ENCODE measurements around the gene TNFSF4.

TNFSF4 gene

DNA sequence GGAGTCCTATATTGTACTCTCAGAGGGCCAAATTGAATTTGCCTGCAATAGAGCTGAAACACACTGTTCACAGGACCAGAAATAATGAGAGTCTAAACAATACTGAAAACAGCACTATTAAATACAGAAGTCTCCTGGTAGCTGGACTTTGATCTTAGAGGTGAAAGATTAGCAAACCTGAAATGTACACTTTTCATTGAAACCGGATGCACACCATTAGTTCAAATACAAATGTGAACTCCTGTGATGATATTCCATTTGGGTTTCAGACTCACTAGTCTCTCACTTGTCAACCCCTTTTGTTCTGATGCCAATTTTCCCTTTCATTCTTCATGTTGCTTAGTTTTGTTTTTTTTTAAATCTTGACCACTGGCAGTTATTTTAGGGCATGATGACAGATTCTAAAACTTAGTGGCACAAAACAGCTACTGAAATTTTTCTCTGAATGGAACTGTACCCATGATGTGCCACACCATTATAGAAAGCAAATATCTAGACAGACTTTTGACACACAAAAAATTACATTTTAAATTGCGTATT is 5.9 kb upstream of the TNFSF4 start:
- Histone ChIP-seq H3K4me3 (ENCODE audit: insufficient read depth, low read depth, low read length) (no peak overlapping the region), H3K4me1 (ENCODE audit: control insufficient read depth, insufficient read depth, low read length) (peaks cover 7% of the 10 kb centered on the region), H3K9me3 (ENCODE audit: control insufficient read depth, low read length) (no peaks in the 10 kb centered on the region), H3K27me3 (ENCODE audit: control insufficient read depth, insufficient read depth, low read length, poor library complexity, severe bottlenecking) (no peaks in the 10 kb centered on the region), H3K36me3 (ENCODE audit: control insufficient read depth, insufficient read depth, low read length) (no peaks in the 10 kb centered on the region), H3K27ac (ENCODE audit: insufficient read depth, low read depth, low read length, poor library complexity, severe bottlenecking) (no peak overlapping the region)
- 97 to 100% methylated on average over 1 of the region's 2 CpGs for WGBS, 2 experiments

DNA sequence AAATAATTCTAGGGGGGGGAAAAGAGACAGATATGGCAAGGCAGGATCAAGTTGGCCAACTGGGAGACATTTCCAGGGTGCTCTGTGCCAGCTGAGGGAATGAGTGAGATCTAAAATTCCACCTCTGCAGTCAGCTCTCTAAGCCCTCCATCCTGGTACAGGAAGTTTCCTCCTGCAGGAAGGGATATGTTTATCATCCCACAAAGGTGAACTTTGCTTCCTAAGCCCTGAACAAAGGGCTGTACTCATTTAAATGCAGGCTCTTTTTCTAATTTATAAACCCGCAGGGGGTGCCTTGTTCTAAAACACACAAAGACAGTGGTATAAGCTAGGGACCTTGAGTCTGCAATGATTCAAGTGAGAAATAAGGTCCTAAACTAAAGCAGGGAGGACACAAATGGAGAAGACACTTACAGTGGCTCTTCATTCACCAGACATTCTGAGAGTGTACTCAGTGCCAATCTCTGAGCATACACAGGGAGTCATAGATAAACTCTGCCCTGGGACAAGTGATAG is 3.6 kb upstream of the TNFSF4 start:
- Histone ChIP-seq H3K27me3 (ENCODE audit: control insufficient read depth, insufficient read depth, low read length, poor library complexity, severe bottlenecking) (no peaks in the 10 kb centered on the region), H3K4me1 (ENCODE audit: control insufficient read depth, insufficient read depth, low read length) (peaks cover 7% of the 10 kb centered on the region), H3K27ac (ENCODE audit: insufficient read depth, low read depth, low read length, poor library complexity, severe bottlenecking) (no peak overlapping the region), H3K4me3 (ENCODE audit: insufficient read depth, low read depth, low read length) (no peak overlapping the region), H3K36me3 (ENCODE audit: control insufficient read depth, insufficient read depth, low read length) (no peaks in the 10 kb centered on the region), H3K9me3 (ENCODE audit: control insufficient read depth, low read length) (no peaks in the 10 kb centered on the region)
- 68 to 86% methylated on average over 1 of the region's 1 CpG for WGBS, 2 experiments

DNA sequence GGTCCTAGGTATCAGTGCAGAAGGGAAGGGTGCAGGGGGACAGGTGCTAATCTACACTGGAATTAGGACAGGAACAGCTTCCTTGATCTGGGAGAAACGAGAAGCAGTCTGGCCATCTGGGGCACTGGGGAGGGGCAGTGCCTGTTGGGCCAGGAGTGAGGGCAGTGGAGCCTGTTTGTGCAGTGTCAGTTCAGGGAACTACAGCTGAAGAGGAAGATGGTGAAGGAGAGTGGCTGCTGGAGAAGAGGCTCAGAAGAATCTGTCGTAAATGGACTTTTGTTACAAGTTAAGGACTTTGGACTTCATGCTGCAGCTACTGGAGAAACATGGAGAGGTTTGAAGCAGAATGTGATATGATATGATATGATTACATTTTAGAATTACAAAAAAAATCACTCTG is 3.2 kb upstream of the TNFSF4 start:
- H3K27me3 ChIP-seq (ENCODE audit: control insufficient read depth, insufficient read depth, low read length, poor library complexity, severe bottlenecking): no peaks in the 10 kb centered on the region
- 81 to 91% methylated on average over 2 of the region's 2 CpGs for WGBS, 2 experiments
- H3K9me3 ChIP-seq (ENCODE audit: control insufficient read depth, low read length): no peaks in the 10 kb centered on the region
- H3K4me1 ChIP-seq (ENCODE audit: control insufficient read depth, insufficient read depth, low read length): peaks cover 7% of the 10 kb centered on the region
- H3K36me3 ChIP-seq (ENCODE audit: control insufficient read depth, insufficient read depth, low read length): no peaks in the 10 kb centered on the region
- no peak overlapping the region for H3K27ac ChIP-seq (ENCODE audit: insufficient read depth, low read depth, low read length, poor library complexity, severe bottlenecking)
- no peak overlapping the region for H3K4me3 ChIP-seq (ENCODE audit: insufficient read depth, low read depth, low read length)

- no peaks in the 10 kb centered on the region for H3K27me3 ChIP-seq (ENCODE audit: control insufficient read depth, insufficient read depth, low read length, poor library complexity, severe bottlenecking)
- no peak overlapping the region for H3K4me3 ChIP-seq (ENCODE audit: insufficient read depth, low read depth, low read length)
- H3K36me3 ChIP-seq (ENCODE audit: control insufficient read depth, insufficient read depth, low read length): no peaks in the 10 kb centered on the region
- peaks cover 7% of the 10 kb centered on the region for H3K4me1 ChIP-seq (ENCODE audit: control insufficient read depth, insufficient read depth, low read length)
- H3K9me3 ChIP-seq (ENCODE audit: control insufficient read depth, low read length): no peaks in the 10 kb centered on the region
- no peak overlapping the region for H3K27ac ChIP-seq (ENCODE audit: insufficient read depth, low read depth, low read length, poor library complexity, severe bottlenecking)
- WGBS, 2 experiments: 90 to 94% methylated on average over 2 to 4 of the region's 4 CpGs
Measured at GRCh38 chr1:173208868-173209267, 1.7 kb upstream of the TNFSF4 start.

DNA sequence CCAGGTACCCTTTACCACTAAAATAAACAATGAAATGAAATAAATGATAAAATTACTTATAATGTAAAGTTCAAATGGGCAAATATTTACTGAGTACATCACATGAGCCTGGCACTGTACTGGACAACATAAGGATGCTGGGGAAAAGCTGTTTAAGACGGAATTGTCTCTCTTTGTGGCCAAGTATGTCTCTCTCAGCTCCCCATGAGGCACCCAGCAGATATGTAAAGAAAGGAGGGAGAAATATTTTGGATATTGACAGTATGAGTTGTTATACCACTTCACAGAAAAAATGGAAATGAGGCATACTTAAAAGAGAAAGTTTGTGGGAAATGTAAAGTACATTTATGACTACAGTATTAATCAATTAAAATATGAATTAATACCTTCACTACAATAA is 1.0 kb upstream of the TNFSF4 start:
- Histone ChIP-seq H3K27me3 (ENCODE audit: control insufficient read depth, insufficient read depth, low read length, poor library complexity, severe bottlenecking) (no peaks in the 10 kb centered on the region), H3K9me3 (ENCODE audit: control insufficient read depth, low read length) (no peaks in the 10 kb centered on the region), H3K27ac (ENCODE audit: insufficient read depth, low read depth, low read length, poor library complexity, severe bottlenecking) (no peak overlapping the region), H3K4me1 (ENCODE audit: control insufficient read depth, insufficient read depth, low read length) (peaks cover 7% of the 10 kb centered on the region), H3K36me3 (ENCODE audit: control insufficient read depth, insufficient read depth, low read length) (no peaks in the 10 kb centered on the region), H3K4me3 (ENCODE audit: insufficient read depth, low read depth, low read length) (no peak overlapping the region)
- WGBS, 2 experiments: 80 to 97% methylated on average over 1 of the region's 1 CpG

GRCh38 chr1:173205146-173206051 is 1.7 kb downstream of the TNFSF4 start:
- H3K4me1 ChIP-seq (ENCODE audit: control insufficient read depth, insufficient read depth, low read length): peaks cover under 1% of the 10 kb centered on the region
- no peak overlapping the region for H3K27ac ChIP-seq (ENCODE audit: insufficient read depth, low read depth, low read length, poor library complexity, severe bottlenecking)
- no peaks in the 10 kb centered on the region for H3K9me3 ChIP-seq (ENCODE audit: control insufficient read depth, low read length)
- no peaks in the 10 kb centered on the region for H3K27me3 ChIP-seq (ENCODE audit: control insufficient read depth, insufficient read depth, low read length, poor library complexity, severe bottlenecking)
- WGBS, 2 experiments: 98% methylated on average over 5 of the region's 7 CpGs
- H3K36me3 ChIP-seq (ENCODE audit: control insufficient read depth, insufficient read depth, low read length): no peaks in the 10 kb centered on the region
- H3K4me3 ChIP-seq (ENCODE audit: insufficient read depth, low read depth, low read length): no peak overlapping the region

DNA sequence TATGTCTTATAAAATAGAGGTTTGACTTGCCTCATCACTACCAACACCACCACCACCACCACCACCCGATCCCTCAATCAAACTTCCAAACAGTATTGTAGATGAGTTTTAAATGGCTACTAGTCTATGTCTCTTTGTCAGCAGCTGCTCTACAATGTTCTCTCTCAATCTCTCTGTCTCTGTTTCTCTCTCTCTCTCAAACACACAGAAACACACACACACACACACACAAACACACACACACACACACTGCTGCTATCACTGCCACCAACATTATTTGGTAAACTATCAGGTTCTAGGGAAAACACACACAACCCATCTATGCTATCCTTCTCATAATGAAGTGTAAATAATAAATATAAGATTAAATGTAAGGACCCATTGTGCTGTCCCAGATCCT is 2.4 kb downstream of the TNFSF4 start:
- Histone ChIP-seq H3K4me3 (ENCODE audit: insufficient read depth, low read depth, low read length) (no peak overlapping the region), H3K27ac (ENCODE audit: insufficient read depth, low read depth, low read length, poor library complexity, severe bottlenecking) (no peak overlapping the region)
- 90% methylated on average over 1 of the region's 1 CpG; no CpG with 5 or more reads in 1 of the 2 experiments for WGBS, 2 experiments

GRCh38 chr1:173202424-173203145 is 4.5 kb downstream of the TNFSF4 start:
- H3K27ac ChIP-seq (ENCODE audit: insufficient read depth, low read depth, low read length, poor library complexity, severe bottlenecking): no peak overlapping the region
- no peak overlapping the region for H3K4me3 ChIP-seq (ENCODE audit: insufficient read depth, low read depth, low read length)
- H3K27me3 ChIP-seq (ENCODE audit: control insufficient read depth, insufficient read depth, low read length, poor library complexity, severe bottlenecking): no peaks in the 10 kb centered on the region
- H3K4me1 ChIP-seq (ENCODE audit: control insufficient read depth, insufficient read depth, low read length): no peaks in the 10 kb centered on the region
- no peaks in the 10 kb centered on the region for H3K36me3 ChIP-seq (ENCODE audit: control insufficient read depth, insufficient read depth, low read length)
- 56 to 68% methylated on average over 5 of the region's 5 CpGs for WGBS, 2 experiments
- no peaks in the 10 kb centered on the region for H3K9me3 ChIP-seq (ENCODE audit: control insufficient read depth, low read length)

More for the DNA sequence above, 2.4 kb downstream of the TNFSF4 start:
- Histone ChIP-seq H3K4me1 (ENCODE audit: control insufficient read depth, insufficient read depth, low read length) (no peaks in the 10 kb centered on the region), H3K27me3 (ENCODE audit: control insufficient read depth, insufficient read depth, low read length, poor library complexity, severe bottlenecking) (no peaks in the 10 kb centered on the region), H3K36me3 (ENCODE audit: control insufficient read depth, insufficient read depth, low read length) (no peaks in the 10 kb centered on the region), H3K9me3 (ENCODE audit: control insufficient read depth, low read length) (no peaks in the 10 kb centered on the region)

DNA sequence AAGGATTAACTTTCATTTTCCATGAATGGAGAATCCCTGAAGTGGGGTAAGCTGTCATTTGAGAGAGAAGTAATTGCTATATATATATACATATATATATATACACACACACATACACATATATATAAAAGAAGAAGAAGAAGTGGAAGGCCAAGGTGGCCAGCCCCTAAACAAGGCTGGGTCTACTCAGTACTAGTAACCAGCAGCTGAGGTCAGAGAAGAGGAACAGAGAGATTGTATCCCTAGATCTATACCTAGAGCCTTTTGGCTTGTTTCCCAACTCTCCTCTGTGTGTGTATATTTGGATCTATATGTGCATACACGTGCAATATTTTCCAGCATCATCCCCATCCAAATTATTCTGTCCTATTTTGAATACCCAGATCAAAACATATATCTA is 5.2 kb downstream of the TNFSF4 start:
- H3K36me3 ChIP-seq (ENCODE audit: control insufficient read depth, insufficient read depth, low read length): no peaks in the 10 kb centered on the region
- no peak overlapping the region for H3K27ac ChIP-seq (ENCODE audit: insufficient read depth, low read depth, low read length, poor library complexity, severe bottlenecking)
- no peak overlapping the region for H3K4me3 ChIP-seq (ENCODE audit: insufficient read depth, low read depth, low read length)
- H3K27me3 ChIP-seq (ENCODE audit: control insufficient read depth, insufficient read depth, low read length, poor library complexity, severe bottlenecking): no peaks in the 10 kb centered on the region
- WGBS, 2 experiments: 83 to 100% methylated on average over 1 of the region's 1 CpG
- H3K9me3 ChIP-seq (ENCODE audit: control insufficient read depth, low read length): no peaks in the 10 kb centered on the region
- H3K4me1 ChIP-seq (ENCODE audit: control insufficient read depth, insufficient read depth, low read length): no peaks in the 10 kb centered on the region

GRCh38 chr1:173195596-173196088 is 11.5 kb downstream of the TNFSF4 start:
- H3K27me3 ChIP-seq (ENCODE audit: control insufficient read depth, insufficient read depth, low read length, poor library complexity, severe bottlenecking): no peaks in the 10 kb centered on the region
- no peak overlapping the region for H3K27ac ChIP-seq (ENCODE audit: insufficient read depth, low read depth, low read length, poor library complexity, severe bottlenecking)
- H3K4me1 ChIP-seq (ENCODE audit: control insufficient read depth, insufficient read depth, low read length): no peaks in the 10 kb centered on the region
- 93% methylated on average over 5 of the region's 5 CpGs for WGBS, 2 experiments
- H3K36me3 ChIP-seq (ENCODE audit: control insufficient read depth, insufficient read depth, low read length): no peaks in the 10 kb centered on the region
- H3K4me3 ChIP-seq (ENCODE audit: insufficient read depth, low read depth, low read length): no peak overlapping the region
- H3K9me3 ChIP-seq (ENCODE audit: control insufficient read depth, low read length): no peaks in the 10 kb centered on the region
